H1 (cell line): Measurements from ENCODE around the gene PDXP. TPM values are rescaled to one million over a fixed set of nuclear protein-coding genes. Genes with fewer than 3 reads are reported as not detected.

ENCODE experiments used
- BCL11A ChIP-seq, 2 experiments: IDR thresholded peaks; one replicate each; pipeline ENCODE4 v1.6.1; 2011; ENCODE audit warnings: low read depth in 2 of 2, low read length in 2 of 2, mild to moderate bottlenecking in 2 of 2
- JUN ChIP-seq: IDR thresholded peaks from 2 replicates; pipeline ENCODE4 v1.6.1; 2011; ENCODE audit warnings: low read depth, mild to moderate bottlenecking, improper control_type of control experiment, low read length
- MAFK ChIP-seq: IDR thresholded peaks from 2 replicates; pipeline ENCODE4 v1.6.1; 2012; ENCODE audit warnings: low read depth, mild to moderate bottlenecking, improper control_type of control experiment, low read length
- RAD21 ChIP-seq, 2 experiments: IDR thresholded peaks in 1 of 2; conservative IDR thresholded peaks in 1 of 2; 2 replicates each; pipeline ENCODE4 v1.6.1; 2011; ENCODE audit warnings: low read depth in 2 of 2, low read length in 2 of 2, improper control_type of control experiment in 1 of 2, inconsistent platforms in 1 of 2, mild to moderate bottlenecking in 1 of 2, moderate library complexity in 1 of 2
- SRF ChIP-seq: IDR thresholded peaks from 2 replicates; pipeline ENCODE4 v1.6.1; 2011; ENCODE audit warnings: mild to moderate bottlenecking, low read depth, low read length, moderate library complexity
- polyA plus RNA-seq, 7 experiments: library from polyadenylated mRNA; depleted of rRNA in 3 of 7; stranded (reverse) in 5 of 7; unstranded in 2 of 7; fragments of >200 nt in 5 of 7; fragments of 200-250 nt in 2 of 7; gene quantifications; 1 replicate in 5 of 7; 2 replicates in 1 of 7; 4 replicates in 1 of 7; pipeline versions ENCODE4 v1.2.1 to v1.2.3, GENCODE V29; 2011 to 2013; ENCODE audit warnings: missing spikeins in 2 of 7, mixed read lengths in 2 of 7
- total RNA-seq: library from RNA; stranded (reverse); fragmentation: NEBNext Ultra II Directional; extraction: Animal tissue kit (Norgen Biotek cat#: 25700); gene quantifications from 2 replicates; pipeline ENCODE4 v1.2.1, GENCODE V29; 2021
- TF ChIP-seq, protein P1 (sequence below), 3 experiments: IDR thresholded peaks; 1 replicate in 2 of 3; 2 replicates in 1 of 3; pipeline versions ENCODE4 v1.5.1 to v1.6.1; 2011; ENCODE audit warnings: low read length in 3 of 3, mild to moderate bottlenecking in 3 of 3, inconsistent platforms in 2 of 3, low read depth in 1 of 3, moderate library complexity in 1 of 3; ENCODE audit not compliant: insufficient read depth in 1 of 3; ENCODE audit errors: control extremely low read depth in 1 of 3

PDXP gene
- total and polyA plus RNA-seq, 2 of the 8 experiments (the other 6 are each of a cell fraction or from before 2014, with no cell fraction given) = 36.6 to 67.7 TPM

DNA sequence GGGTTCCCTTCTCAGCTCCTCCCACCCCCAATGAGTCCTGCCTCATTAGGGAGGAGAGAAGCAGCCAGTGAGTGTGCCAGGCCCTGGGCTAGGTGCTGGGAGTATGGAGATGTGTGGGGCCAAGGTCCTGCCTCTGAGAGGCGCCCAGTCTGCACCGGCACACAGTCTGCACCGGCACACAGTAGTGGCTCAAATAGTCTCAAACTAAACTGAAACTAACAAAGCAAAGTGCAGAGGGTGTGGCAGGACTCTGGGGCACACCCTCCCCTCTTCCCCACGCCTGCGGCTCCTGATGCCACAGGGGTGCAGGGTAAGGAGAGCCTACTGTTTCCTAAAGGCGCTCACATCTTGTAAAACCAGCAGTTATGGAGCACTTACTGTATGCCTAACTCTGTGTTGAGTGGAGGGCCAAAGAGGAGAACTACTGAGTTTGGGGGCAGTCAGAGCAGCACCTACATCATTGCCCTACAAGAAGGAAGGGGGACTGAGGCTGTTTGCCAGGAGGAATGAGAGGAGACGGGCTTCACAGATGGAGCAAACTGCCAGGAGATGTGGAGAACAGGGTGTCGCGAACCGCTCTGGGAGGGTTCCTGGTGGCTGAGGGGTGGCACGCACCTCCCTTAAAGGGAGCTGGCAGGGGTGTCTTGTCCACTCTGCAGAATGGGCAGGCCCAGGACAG lies 20.0 kb upstream of the PDXP start (continued):
- TF ChIP-seq SRF (no peak), BCL11A (IDR thresholded peaks at IDR 0.05; ENCODE audit: low read depth in 2 of 2, low read length in 2 of 2) (no peak), MAFK (no peak), RAD21 (IDR thresholded peaks at IDR 0.05 in 1 of 2, conservative IDR thresholded peaks at IDR 0.05 in 1 of 2; ENCODE audit: low read depth in 2 of 2, low read length in 2 of 2) (no peak), JUN (no peak)
- TF ChIP-seq, protein P1, sequence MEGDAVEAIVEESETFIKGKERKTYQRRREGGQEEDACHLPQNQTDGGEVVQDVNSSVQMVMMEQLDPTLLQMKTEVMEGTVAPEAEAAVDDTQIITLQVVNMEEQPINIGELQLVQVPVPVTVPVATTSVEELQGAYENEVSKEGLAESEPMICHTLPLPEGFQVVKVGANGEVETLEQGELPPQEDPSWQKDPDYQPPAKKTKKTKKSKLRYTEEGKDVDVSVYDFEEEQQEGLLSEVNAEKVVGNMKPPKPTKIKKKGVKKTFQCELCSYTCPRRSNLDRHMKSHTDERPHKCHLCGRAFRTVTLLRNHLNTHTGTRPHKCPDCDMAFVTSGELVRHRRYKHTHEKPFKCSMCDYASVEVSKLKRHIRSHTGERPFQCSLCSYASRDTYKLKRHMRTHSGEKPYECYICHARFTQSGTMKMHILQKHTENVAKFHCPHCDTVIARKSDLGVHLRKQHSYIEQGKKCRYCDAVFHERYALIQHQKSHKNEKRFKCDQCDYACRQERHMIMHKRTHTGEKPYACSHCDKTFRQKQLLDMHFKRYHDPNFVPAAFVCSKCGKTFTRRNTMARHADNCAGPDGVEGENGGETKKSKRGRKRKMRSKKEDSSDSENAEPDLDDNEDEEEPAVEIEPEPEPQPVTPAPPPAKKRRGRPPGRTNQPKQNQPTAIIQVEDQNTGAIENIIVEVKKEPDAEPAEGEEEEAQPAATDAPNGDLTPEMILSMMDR (IDR thresholded peaks at IDR 0.05; ENCODE audit: control extremely low read depth in 1 of 3, insufficient read depth in 1 of 3, low read depth in 1 of 3, low read length in 3 of 3) = no peak
